Endothelial cell of umbilical vein (primary cell): Measurements from ENCODE around the gene ABHD5. TPM values are rescaled to one million over a fixed set of nuclear protein-coding genes. Genes with fewer than 3 reads are reported as not detected.

ENCODE experiments used
- BruUV-seq: library from RNA; stranded (reverse); fragments of 400-500 nt; replicated peaks from 2 replicates; lab custom pipeline; 2021; lab: Mats Ljungman, UMichigan
- CTCF ChIA-PET: fragments of 300-600, 350-600 bp; sonication (Branson Sonifier 250); formaldehyde crosslinking; loops from one replicate; lab custom pipeline; 2021; ENCODE audit warnings: antibody characterized with exemption, inconsistent platforms; lab: Charles Lee
- POLR2A ChIA-PET: fragments of 300-600, 350-600 bp; sonication (Branson Sonifier 250); formaldehyde crosslinking; loops from one replicate; lab custom pipeline; 2021; ENCODE audit warnings: antibody characterized with exemption, inconsistent platforms; lab: Charles Lee
- DNase-seq: peaks from one replicate; pipeline ENCODE4 v3.0.0-alpha.2; 2011; ENCODE audit warnings: low read depth, low spot score
- FAIRE-seq: peaks from 2 replicates; lab custom pipeline; 2011; peaks lifted over from hg19 to GRCh38; lab: Jason Lieb, UNC
- H2AFZ ChIP-seq: 2 replicates; pipeline ENCODE4 v1.6.0; 2012; ENCODE audit warnings: low read depth, low read length, control low read depth, inconsistent platforms
- H3K27ac ChIP-seq: 2 replicates; pipeline ENCODE4 v1.5.1; 2011; ENCODE audit warnings: low read depth, mild to moderate bottlenecking, control low read depth, low read length, moderate library complexity; ENCODE audit not compliant: insufficient read depth
- H3K27me3 ChIP-seq, 2 experiments: 2 replicates each; pipeline versions ENCODE4 v1.6.0 to v1.6.1; 2011; ENCODE audit warnings: low read length in 2 of 2, mixed read lengths in 1 of 2; ENCODE audit not compliant: control insufficient read depth in 2 of 2, insufficient read depth in 2 of 2
- H3K36me3 ChIP-seq, 2 experiments: 2 replicates in 1 of 2; 3 replicates in 1 of 2; pipeline ENCODE4 v1.5.1; 2011; ENCODE audit warnings: low read length in 2 of 2, mild to moderate bottlenecking in 1 of 2, moderate library complexity in 1 of 2; ENCODE audit not compliant: control insufficient read depth in 2 of 2, insufficient read depth in 2 of 2; ENCODE audit errors: extremely low read depth in 1 of 2
- H3K4me1 ChIP-seq: 3 replicates; pipeline ENCODE4 v1.5.1; 2011; ENCODE audit warnings: mild to moderate bottlenecking, low read length; ENCODE audit not compliant: control insufficient read depth, insufficient read depth; ENCODE audit errors: extremely low read depth
- H3K4me2 ChIP-seq: 2 replicates; pipeline ENCODE4 v1.6.1; 2011; ENCODE audit warnings: low read length, control low read depth, mixed read lengths; ENCODE audit not compliant: insufficient read depth
- H3K4me3 ChIP-seq, 3 experiments: fragments of 200-600 bp in 1 of 3; sonication (generic), shearing (Covaris generic) in 1 of 3; replicated peaks in 1 of 3; 2 replicates each; pipeline ENCODE4 v1.5.1; 2011 to 2016; ENCODE audit warnings: control low read depth in 3 of 3, low read length in 3 of 3, mild to moderate bottlenecking in 2 of 3, inconsistent platforms in 1 of 3, low read depth in 1 of 3, moderate library complexity in 1 of 3; ENCODE audit not compliant: insufficient read depth in 1 of 3
- H3K79me2 ChIP-seq: 2 replicates; pipeline ENCODE4 v1.6.0; 2012; ENCODE audit warnings: low read length, inconsistent platforms; ENCODE audit not compliant: control insufficient read depth, insufficient read depth
- H3K9ac ChIP-seq: replicated peaks from 2 replicates; pipeline ENCODE3; 2011; ENCODE audit warnings: low read length, control low read depth; ENCODE audit not compliant: insufficient read depth; ENCODE audit errors: extremely low read depth
- H3K9me1 ChIP-seq: replicated peaks from 3 replicates; pipeline ENCODE4 v1.6.0; 2011; ENCODE audit warnings: mild to moderate bottlenecking, low read length; ENCODE audit not compliant: control insufficient read depth, insufficient read depth; ENCODE audit errors: extremely low read depth
- H3K9me3 ChIP-seq: replicated peaks from 2 replicates; pipeline ENCODE4 v1.5.1; 2012; ENCODE audit warnings: low read length, inconsistent platforms; ENCODE audit not compliant: control insufficient read depth, insufficient read depth
- H4K20me1 ChIP-seq: replicated peaks from 2 replicates; pipeline ENCODE3; 2011; ENCODE audit warnings: mild to moderate bottlenecking, low read length; ENCODE audit not compliant: control insufficient read depth, insufficient read depth; ENCODE audit errors: extremely low read depth
- CTCF ChIP-seq, 2 donors: IDR thresholded peaks; 1 replicate in 1 of 2; 2 replicates in 1 of 2; pipeline ENCODE4 v1.5.1; 2011; ENCODE audit warnings: low read length in 2 of 2, mild to moderate bottlenecking in 2 of 2, moderate library complexity in 2 of 2, control low read depth in 1 of 2, inconsistent platforms in 1 of 2, low read depth in 1 of 2; ENCODE audit not compliant: insufficient read depth in 1 of 2; ENCODE audit errors: extremely low read depth in 1 of 2
- EZH2 ChIP-seq: IDR thresholded peaks from 2 replicates; pipeline ENCODE4 v1.6.1; 2012; ENCODE audit warnings: borderline replicate concordance, low read depth, mild to moderate bottlenecking, moderate library complexity, low read length, inconsistent platforms; ENCODE audit not compliant: severe bottlenecking
- FOS ChIP-seq: IDR thresholded peaks from 2 replicates; pipeline ENCODE4 v1.6.1; 2011; ENCODE audit warnings: mild to moderate bottlenecking, low read length, moderate library complexity, borderline replicate concordance; ENCODE audit not compliant: insufficient read depth
- GATA2 ChIP-seq: IDR thresholded peaks from 2 replicates; pipeline ENCODE4 v1.7.0; 2011; ENCODE audit warnings: low read depth, mild to moderate bottlenecking, moderate library complexity, mixed read lengths, low read length; ENCODE audit not compliant: insufficient read length, insufficient read depth
- JUN ChIP-seq: IDR thresholded peaks from 2 replicates; pipeline ENCODE4 v1.6.1; 2011; ENCODE audit warnings: borderline replicate concordance, low read depth; ENCODE audit not compliant: insufficient read length, insufficient read depth
- MAX ChIP-seq: IDR thresholded peaks from 2 replicates; pipeline ENCODE4 v1.6.1; 2011; ENCODE audit not compliant: insufficient read depth, insufficient read length
- MYC ChIP-seq: IDR thresholded peaks from one replicate; pipeline ENCODE4 v1.6.1; 2011; ENCODE audit warnings: mild to moderate bottlenecking, low read depth, low read length
- POLR2A ChIP-seq: IDR thresholded peaks from 2 replicates; pipeline ENCODE4 v1.6.1; 2012; ENCODE audit warnings: low read depth, mild to moderate bottlenecking, control low read depth, low read length
- POLR2AphosphoS5 ChIP-seq: IDR thresholded peaks from 2 replicates; pipeline ENCODE4 v1.6.1; 2012; ENCODE audit warnings: low read depth, mild to moderate bottlenecking, control low read depth, low read length, moderate library complexity; ENCODE audit not compliant: insufficient read depth
- dilution Hi-C: fragments of 300-500 bp; cut with MboI; formaldehyde crosslinking; loops from one replicate; pipeline ENCODE4 v1.15.0; 2019; ENCODE audit warnings: low sequenced_read_pairs; ENCODE audit not compliant: extremely low pct_ligation_motif_present
- intact Hi-C: fragments of 100-400 bp; cut with micrococcal nuclease; formaldehyde crosslinking; loops from one replicate; pipeline ENCODE4 v1.10.0; 2022
- polyA plus RNA-seq, 4 experiments: library from polyadenylated mRNA; depleted of rRNA in 3 of 4; stranded (reverse) in 3 of 4; unstranded in 1 of 4; fragments of >200 nt; gene quantifications; 2 replicates each; pipeline versions ENCODE4 v1.2.1 to v1.2.3, GENCODE V29; 2011 to 2012; ENCODE audit warnings: missing spikeins in 1 of 4
- total RNA-seq: library from RNA; stranded (reverse); gene quantifications from 2 replicates; pipeline ENCODE4 v1.2.3, GENCODE V29; 2021

ABHD5 gene
- total and polyA plus RNA-seq, 2 donors (not counting 3 experiments of a cell fraction or from before 2014, with no cell fraction given): 10.0 to 21.2 TPM

DNA sequence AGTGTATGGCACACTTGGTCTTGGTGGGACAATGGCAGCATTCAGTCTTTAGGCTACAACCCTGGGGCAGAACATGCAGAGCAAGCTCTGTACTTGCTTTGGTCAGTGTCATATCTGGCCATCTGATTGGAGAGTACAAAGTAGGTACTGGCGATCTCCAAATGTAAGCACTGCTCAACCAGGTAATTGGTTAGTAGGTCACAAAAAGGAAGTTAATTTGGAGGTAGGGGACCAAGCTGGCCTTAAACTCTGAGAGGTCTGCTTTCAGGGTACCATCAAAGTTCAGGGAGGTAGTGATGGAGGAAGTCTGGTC, 3.3 kb upstream of the ABHD5 start:
- intact Hi-C loops: no loop called here

More for the DNA sequence above, 3.3 kb upstream of the ABHD5 start:
- no peak overlapping the region for H2AFZ ChIP-seq
- no peaks in the 10 kb centered on the region for H3K36me3 ChIP-seq
- no peak overlapping the region for H3K4me3 ChIP-seq
- FAIRE-seq: no peak
- peaks cover 6% of the 10 kb centered on the region for H3K79me2 ChIP-seq
- no peaks in the 10 kb centered on the region for H3K9me1 ChIP-seq
- TF ChIP-seq EZH2 (no peak), POLR2AphosphoS5 (no peak), POLR2A (no peak), JUN (no peak), FOS (no peak), GATA2 (no peak), CTCF (IDR thresholded peaks at IDR 0.05; ENCODE audit: extremely low read depth in 1 of 2, insufficient read depth in 1 of 2, low read depth in 1 of 2, low read length in 2 of 2) (no peak), MYC (no peak), MAX (no peak)
- DNase-seq: no peak
- H3K9me3 ChIP-seq: no peaks in the 10 kb centered on the region
- ChIA-PET CTCF (no interaction called here), POLR2A (no interaction called here)
- H3K27me3 ChIP-seq: peaks cover 0 to 1% of the 10 kb centered on the region in 2 experiments
- peaks cover 10% of the 10 kb centered on the region for H3K4me1 ChIP-seq
- H3K27ac ChIP-seq: no peak overlapping the region
- dilution Hi-C loops: no loop called here
- peaks cover under 1% of the 10 kb centered on the region for H4K20me1 ChIP-seq
- no peak overlapping the region for H3K4me2 ChIP-seq
- no peak overlapping the region for H3K9ac ChIP-seq
- BruUV-seq: no TSS peak
